GM12878 (cell line): ENCODE measurements around the gene KRTAP5-10. TPM values are rescaled to one million over a fixed set of nuclear protein-coding genes. Genes with fewer than 3 reads are reported as not detected.

Experiments used
- CBX5 ChIP-seq: sonication (generic); IDR thresholded peaks from 2 replicates; pipeline ENCODE4 v1.6.1; 2016; ENCODE audit warnings: low read depth, moderate library complexity, mild to moderate bottlenecking, inconsistent platforms
- CREB1 ChIP-seq: IDR thresholded peaks from 2 replicates; pipeline ENCODE4 v1.6.1; 2012; ENCODE audit warnings: low read depth, mild to moderate bottlenecking, inconsistent platforms
- CUX1 ChIP-seq: IDR thresholded peaks from 2 replicates; pipeline ENCODE4 v1.6.1; 2012; ENCODE audit warnings: improper control_type of control experiment, low read depth, low read length; ENCODE audit not compliant: insufficient replicate concordance
- EP300 ChIP-seq, 2 experiments: fragments of 150-350 bp in 1 of 2; IDR thresholded peaks; 2 replicates each; pipeline ENCODE4 v1.6.1; 2011 to 2012; ENCODE audit warnings: low read depth in 2 of 2, low read length in 2 of 2, borderline replicate concordance in 1 of 2, improper control_type of control experiment in 1 of 2, inconsistent platforms in 1 of 2; ENCODE audit not compliant: control insufficient read depth in 1 of 2
- IRF4 ChIP-seq: IDR thresholded peaks from 2 replicates; pipeline ENCODE4 v1.6.1; 2011; ENCODE audit warnings: low read depth, low read length
- PML ChIP-seq: IDR thresholded peaks from 2 replicates; pipeline ENCODE4 v1.6.1; 2012; ENCODE audit warnings: low read length, inconsistent platforms
- POLR2A ChIP-seq: IDR thresholded peaks from 2 replicates; pipeline ENCODE4 v1.6.1; 2011; ENCODE audit warnings: low read depth, mild to moderate bottlenecking, low read length
- RAD21 ChIP-seq: IDR thresholded peaks from 2 replicates; pipeline ENCODE4 v1.6.1; 2011; ENCODE audit warnings: mild to moderate bottlenecking, low read depth, low read length, moderate library complexity; ENCODE audit not compliant: insufficient read depth
- SIN3A ChIP-seq: IDR thresholded peaks from 2 replicates; pipeline ENCODE4 v1.6.1; 2012; ENCODE audit warnings: low read depth, low read length, improper control_type of control experiment
- SREBF1 ChIP-seq: IDR thresholded peaks from 2 replicates; pipeline ENCODE4 v1.6.1; 2012; ENCODE audit warnings: mild to moderate bottlenecking, low read length
- SUPT20H ChIP-seq: IDR thresholded peaks from 2 replicates; pipeline ENCODE4 v1.6.1; 2011; ENCODE audit warnings: low read depth, mild to moderate bottlenecking, low read length, moderate library complexity, borderline replicate concordance; ENCODE audit not compliant: control insufficient read depth
- TAF1 ChIP-seq: IDR thresholded peaks from 2 replicates; pipeline ENCODE4 v1.6.1; 2011; ENCODE audit warnings: mild to moderate bottlenecking, low read depth, low read length, borderline replicate concordance
- ZNF592 ChIP-seq: fragments of 450-650 bp; IDR thresholded peaks from 2 replicates; pipeline ENCODE4 v1.6.1; 2017; ENCODE audit warnings: mild to moderate bottlenecking, moderate library complexity
- polyA plus RNA-seq, 11 experiments: library from polyadenylated mRNA; depleted of rRNA in 4 of 11; unstranded in 6 of 11; stranded (reverse) in 5 of 11; fragments of >200 nt; fragmentation: Nextera tagmentation in 4 of 11; fragmentation: Illumina TruSeq in 1 of 11; extraction: Ambion mirVana in 4 of 11; extraction: Trizol in 1 of 11; gene quantifications; 1 replicate in 1 of 11; 2 replicates in 10 of 11; pipeline versions ENCODE4 v1.2.1 to v1.2.3, GENCODE V29; 2011 to 2016; ENCODE audit warnings: inconsistent platforms in 2 of 11, missing spikeins in 2 of 11, low read depth in 1 of 11
- total RNA-seq, 4 experiments: library from RNA; depleted of rRNA in 3 of 4; stranded (reverse); fragments of >200 nt in 3 of 4; fragmentation: Illumina TruSeq in 1 of 4; extraction: Trizol in 1 of 4; gene quantifications; 2 replicates each; pipeline versions ENCODE4 v1.2.1 to v1.2.3, GENCODE V29; 2013 to 2021

KRTAP5-10 gene
- total and polyA plus RNA-seq, 10 of the 15 experiments (the other 5 are each of a cell fraction or from before 2014, with no cell fraction given), result 0.06 to 0.10 (median 0.06) TPM; not detected in 7

DNA sequence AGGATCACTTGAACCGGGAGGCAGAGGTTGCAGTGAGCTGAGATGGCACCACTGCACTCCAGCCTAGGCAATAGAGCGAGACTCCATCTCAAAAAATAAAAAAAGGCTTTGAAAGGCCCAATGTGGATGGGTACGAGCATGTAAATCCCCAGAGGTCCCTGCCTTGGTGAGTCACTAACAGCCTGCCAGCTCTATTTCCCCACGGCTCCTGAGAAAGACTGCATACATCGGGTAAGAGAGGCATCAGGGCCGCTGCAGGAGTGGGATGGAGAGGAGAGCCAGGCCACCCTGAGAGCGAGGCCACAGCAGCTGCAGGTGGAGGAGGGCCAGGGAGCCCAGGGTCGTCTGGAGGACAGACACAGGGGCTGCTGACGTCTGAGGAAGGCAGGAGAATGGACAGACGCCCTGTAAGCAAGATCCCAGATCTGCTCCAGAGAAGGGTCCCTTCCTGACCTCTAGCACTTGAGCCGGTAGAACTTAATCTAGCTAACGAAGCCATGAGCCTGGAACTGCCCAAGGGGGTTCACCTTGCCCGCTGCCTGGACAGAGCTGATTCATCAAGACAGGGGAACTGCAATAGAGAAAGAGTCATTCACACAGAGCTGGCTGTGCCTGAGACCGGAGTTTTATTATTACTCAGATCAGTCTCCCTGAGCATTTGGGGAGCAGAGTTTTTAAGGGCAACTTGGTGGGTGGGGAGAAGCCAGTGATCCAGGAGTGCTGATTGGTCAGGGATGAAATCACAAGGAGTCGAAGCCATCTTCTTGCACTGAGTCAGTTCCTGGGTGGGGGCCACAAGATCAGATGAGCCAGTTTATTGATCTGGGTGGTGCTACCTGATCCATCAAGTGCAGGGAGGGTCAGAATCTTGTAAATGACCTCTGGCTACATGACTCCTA, 22.2 kb upstream of the KRTAP5-10 start (continued):
- TF ChIP-seq CBX5 (peak; percentile 75; the same call in 1 of the 2 replicates), CUX1 (no peak), EP300 (IDR thresholded peaks at IDR 0.05; ENCODE audit: borderline replicate concordance in 1 of 2, control insufficient read depth in 1 of 2, low read depth in 2 of 2, low read length in 2 of 2) (no peak), POLR2A (no peak), RAD21 (no peak), SREBF1 (no peak), TAF1 (no peak), PML (no peak), CREB1 (no peak), SIN3A (no peak), ZNF592 (no peak), SUPT20H (no peak), IRF4 (0 out of 2 replicates have a peak, but pooled peaks have one; percentile 23)
